ENCODE measurements around the gene EPB41.

Gene EPB41

GRCh38 chr1:29133861-29134694, 219.7 kb downstream of the EPB41 start:
- Histone ChIP-seq H3K36me3 (ENCODE audit: insufficient read depth) (no peaks in the 10 kb centered on the region), H3K79me2 (ENCODE audit: insufficient read depth, low read depth) (no peaks in the 10 kb centered on the region), H4K20me1 (ENCODE audit: insufficient read depth) (no peaks in the 10 kb centered on the region), H3K4me1 (ENCODE audit: low read depth, poor library complexity, severe bottlenecking) (no peaks in the 10 kb centered on the region), H3K27me3 (ENCODE audit: insufficient read depth, low read depth) (no peaks in the 10 kb centered on the region), H3K9ac (no peak overlapping the region), H3K4me3 (IDR thresholded peaks at IDR 0.05; ENCODE audit: insufficient read depth, low read depth, low read length) (no peak overlapping the region), H2AFZ (ENCODE audit: low read depth) (no peak overlapping the region), H3K4me2 (no peak overlapping the region), H3K27ac (no peak overlapping the region)
- no peak for TF ChIP-seq CTCF (conservative IDR thresholded peaks at IDR 0.05; ENCODE audit: low read depth, low read length)

- H3K4me2 ChIP-seq = no peak overlapping the region
These were observed 220.3 kb downstream of the EPB41 start for GRCh38 chr1:29134695-29135028.

GRCh38 chr1:29136391-29136915, 222.1 kb downstream of the EPB41 start:
- Histone ChIP-seq H3K79me2 (ENCODE audit: insufficient read depth, low read depth) (no peaks in the 10 kb centered on the region), H3K9ac (no peak overlapping the region), H3K4me3 (IDR thresholded peaks at IDR 0.05; ENCODE audit: insufficient read depth, low read depth, low read length) (no peak overlapping the region), H3K27me3 (ENCODE audit: insufficient read depth, low read depth) (no peaks in the 10 kb centered on the region), H3K4me1 (ENCODE audit: low read depth, poor library complexity, severe bottlenecking) (no peaks in the 10 kb centered on the region), H2AFZ (ENCODE audit: low read depth) (no peak overlapping the region), H4K20me1 (ENCODE audit: insufficient read depth) (no peaks in the 10 kb centered on the region), H3K27ac (no peak overlapping the region), H3K4me2 (no peak overlapping the region), H3K36me3 (ENCODE audit: insufficient read depth) (no peaks in the 10 kb centered on the region)
- TF ChIP-seq CTCF (conservative IDR thresholded peaks at IDR 0.05; ENCODE audit: low read depth, low read length) = no peak

More at GRCh38 chr1:29134695-29135028, 220.3 kb downstream of the EPB41 start:
- H2AFZ ChIP-seq (ENCODE audit: low read depth) = no peak overlapping the region
- no peaks in the 10 kb centered on the region for H3K79me2 ChIP-seq (ENCODE audit: insufficient read depth, low read depth)
- H3K27me3 ChIP-seq (ENCODE audit: insufficient read depth, low read depth) = no peaks in the 10 kb centered on the region
- no peaks in the 10 kb centered on the region for H4K20me1 ChIP-seq (ENCODE audit: insufficient read depth)
- no peaks in the 10 kb centered on the region for H3K4me1 ChIP-seq (ENCODE audit: low read depth, poor library complexity, severe bottlenecking)
- H3K36me3 ChIP-seq (ENCODE audit: insufficient read depth) = no peaks in the 10 kb centered on the region
- no peak overlapping the region for H3K27ac ChIP-seq
- TF ChIP-seq CTCF (conservative IDR thresholded peaks at IDR 0.05; ENCODE audit: low read depth, low read length) = no peak
- H3K4me3 ChIP-seq (IDR thresholded peaks at IDR 0.05; ENCODE audit: insufficient read depth, low read depth, low read length) = no peak overlapping the region
- H3K9ac ChIP-seq = no peak overlapping the region

- no peak overlapping the region for H3K9ac ChIP-seq
- no peak overlapping the region for H3K4me2 ChIP-seq
- no peaks in the 10 kb centered on the region for H3K79me2 ChIP-seq (ENCODE audit: insufficient read depth, low read depth)
- H3K4me1 ChIP-seq (ENCODE audit: low read depth, poor library complexity, severe bottlenecking) = no peaks in the 10 kb centered on the region
- TF ChIP-seq CTCF (conservative IDR thresholded peaks at IDR 0.05; ENCODE audit: low read depth, low read length) = no peak
- no peak overlapping the region for H3K27ac ChIP-seq
- H3K36me3 ChIP-seq (ENCODE audit: insufficient read depth) = no peaks in the 10 kb centered on the region
- H3K4me3 ChIP-seq (IDR thresholded peaks at IDR 0.05; ENCODE audit: insufficient read depth, low read depth, low read length) = no peak overlapping the region
- H3K27me3 ChIP-seq (ENCODE audit: insufficient read depth, low read depth) = no peaks in the 10 kb centered on the region
- no peak overlapping the region for H2AFZ ChIP-seq (ENCODE audit: low read depth)
- H4K20me1 ChIP-seq (ENCODE audit: insufficient read depth) = no peaks in the 10 kb centered on the region
These were observed 228.3 kb downstream of the EPB41 start for GRCh38 chr1:29142714-29143113.

All from KMS-11 (cell line).